NCI-H2196 (cell line): Measurements from ENCODE around the gene SPATA24.
A peak's percentile ranks its signal among the peaks of the same experiment; 100 is the strongest.
"Not testable (repeated sequence)": the region's sequence is repeated elsewhere in the genome, so short reads cannot be mapped to it uniquely, and the experiment has no call there.

Experiments used
- DNase-seq: peaks from one replicate; lab custom pipeline; 2025; ENCODE audit not compliant: unreplicated experiment; lab: John Stamatoyannopoulos, UW

SPATA24 gene

GRCh38 chr5:139395844-139396640, 7.8 kb downstream of the SPATA24 start:
- DNase-seq, result no peak

GRCh38 chr5:139394654-139395566, 9.0 kb downstream of the SPATA24 start, which contains the start of gene PROB1:
TSS of gene PROB1 (minus strand) at chr5:139395104. CDS start at chr5:139395081, 23 bp downstream.
- DNase-seq, result no peak

GRCh38 chr5:139394123-139394653, 9.7 kb downstream of the SPATA24 start:
- no peak for DNase-seq

- no peak for DNase-seq
These were observed 10.3 kb downstream of the SPATA24 start for GRCh38 chr5:139393497-139394122.

GRCh38 chr5:139392678-139393496, 11.0 kb downstream of the SPATA24 start:
- peak; percentile 76 for DNase-seq

- no peak for DNase-seq
These were observed 11.6 kb downstream of the SPATA24 start for GRCh38 chr5:139392324-139392677.

- DNase-seq, result no peak
These were observed 12.1 kb downstream of the SPATA24 start for GRCh38 chr5:139391570-139392323.

- no peak for DNase-seq
These were observed 13.0 kb downstream of the SPATA24 start for GRCh38 chr5:139390639-139391569.

GRCh38 chr5:139389701-139390638, 13.9 kb downstream of the SPATA24 start, which contains the start of gene MZB1:
TSS of gene MZB1 (minus strand) at chr5:139389913. CDS start at chr5:139389856, 57 bp downstream.
- DNase-seq, result no peak

GRCh38 chr5:139388198-139388821, 15.6 kb downstream of the SPATA24 start:
- DNase-seq, result no peak

- no peak for DNase-seq
These were observed 16.2 kb downstream of the SPATA24 start for GRCh38 chr5:139387611-139388197.

GRCh38 chr5:139386956-139387355, 16.9 kb downstream of the SPATA24 start:
- DNase-seq, result not testable (repeated sequence)

GRCh38 chr5:139386050-139386438, 17.8 kb downstream of the SPATA24 start:
- no peak for DNase-seq

- no peak for DNase-seq
These were observed 18.5 kb downstream of the SPATA24 start for GRCh38 chr5:139385061-139386049.

GRCh38 chr5:139384591-139385051, 19.3 kb downstream of the SPATA24 start:
- DNase-seq, result no peak
